Choroid plexus epithelial cell (primary cell): ENCODE measurements around the gene UGT2A3.

Experiments used
- DNase-seq: peaks from one replicate; pipeline ENCODE4 v3.0.0-alpha.2; 2010; ENCODE audit warnings: low read depth
- H3K4me3 ChIP-seq: 2 replicates; pipeline ENCODE4 v1.5.1; 2011; ENCODE audit warnings: low read depth, mild to moderate bottlenecking, control low read depth, low read length, moderate library complexity
- TF ChIP-seq, protein P1 (sequence below): conservative IDR thresholded peaks from 2 replicates; pipeline ENCODE4 v1.5.1; 2011; ENCODE audit warnings: low read depth, mild to moderate bottlenecking, control low read depth, inconsistent platforms, low read length, moderate library complexity

Gene UGT2A3

DNA sequence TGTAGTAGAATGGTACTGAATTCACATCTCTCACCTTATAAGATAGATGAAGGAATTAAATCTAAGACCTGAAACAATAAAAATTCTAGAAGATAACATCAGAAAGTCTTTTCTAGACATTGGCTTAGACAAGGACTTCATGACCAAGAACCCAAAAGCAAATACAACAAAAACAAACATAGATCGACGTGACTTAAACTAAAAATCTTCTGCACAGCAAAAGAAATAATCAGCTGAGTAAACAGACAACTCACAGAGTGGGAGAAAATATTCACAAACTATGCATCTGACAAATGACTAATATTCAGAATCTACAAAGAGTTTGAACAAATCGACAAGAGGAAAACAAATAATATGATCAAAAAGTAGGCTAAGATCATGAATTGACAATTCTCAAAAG, 38.8 kb downstream of the UGT2A3 start:
- TF ChIP-seq, protein P1, sequence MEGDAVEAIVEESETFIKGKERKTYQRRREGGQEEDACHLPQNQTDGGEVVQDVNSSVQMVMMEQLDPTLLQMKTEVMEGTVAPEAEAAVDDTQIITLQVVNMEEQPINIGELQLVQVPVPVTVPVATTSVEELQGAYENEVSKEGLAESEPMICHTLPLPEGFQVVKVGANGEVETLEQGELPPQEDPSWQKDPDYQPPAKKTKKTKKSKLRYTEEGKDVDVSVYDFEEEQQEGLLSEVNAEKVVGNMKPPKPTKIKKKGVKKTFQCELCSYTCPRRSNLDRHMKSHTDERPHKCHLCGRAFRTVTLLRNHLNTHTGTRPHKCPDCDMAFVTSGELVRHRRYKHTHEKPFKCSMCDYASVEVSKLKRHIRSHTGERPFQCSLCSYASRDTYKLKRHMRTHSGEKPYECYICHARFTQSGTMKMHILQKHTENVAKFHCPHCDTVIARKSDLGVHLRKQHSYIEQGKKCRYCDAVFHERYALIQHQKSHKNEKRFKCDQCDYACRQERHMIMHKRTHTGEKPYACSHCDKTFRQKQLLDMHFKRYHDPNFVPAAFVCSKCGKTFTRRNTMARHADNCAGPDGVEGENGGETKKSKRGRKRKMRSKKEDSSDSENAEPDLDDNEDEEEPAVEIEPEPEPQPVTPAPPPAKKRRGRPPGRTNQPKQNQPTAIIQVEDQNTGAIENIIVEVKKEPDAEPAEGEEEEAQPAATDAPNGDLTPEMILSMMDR, result no peak
- no peak for DNase-seq
- no peak overlapping the region for H3K4me3 ChIP-seq

DNA sequence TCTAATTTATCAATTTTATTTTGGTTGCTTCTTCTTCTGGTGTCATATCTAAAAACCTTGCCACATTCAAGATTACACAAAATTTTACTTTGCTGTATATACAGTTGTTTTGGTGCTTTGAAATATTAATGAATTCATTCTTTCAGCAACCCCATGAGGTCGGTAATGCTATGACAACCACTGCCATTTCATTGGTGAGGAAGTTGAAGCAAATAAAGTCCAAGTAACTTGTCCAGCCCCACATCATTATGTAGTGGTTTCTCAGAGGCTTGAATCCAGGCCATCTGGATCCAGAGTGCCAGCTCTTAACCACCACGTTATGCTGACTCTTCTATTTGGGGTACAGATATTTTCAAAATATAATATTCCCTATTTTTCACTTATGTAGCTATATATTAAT, 42.2 kb downstream of the UGT2A3 start:
- no peak for DNase-seq
- no peak overlapping the region for H3K4me3 ChIP-seq
- TF ChIP-seq, protein P1, result no peak

DNA sequence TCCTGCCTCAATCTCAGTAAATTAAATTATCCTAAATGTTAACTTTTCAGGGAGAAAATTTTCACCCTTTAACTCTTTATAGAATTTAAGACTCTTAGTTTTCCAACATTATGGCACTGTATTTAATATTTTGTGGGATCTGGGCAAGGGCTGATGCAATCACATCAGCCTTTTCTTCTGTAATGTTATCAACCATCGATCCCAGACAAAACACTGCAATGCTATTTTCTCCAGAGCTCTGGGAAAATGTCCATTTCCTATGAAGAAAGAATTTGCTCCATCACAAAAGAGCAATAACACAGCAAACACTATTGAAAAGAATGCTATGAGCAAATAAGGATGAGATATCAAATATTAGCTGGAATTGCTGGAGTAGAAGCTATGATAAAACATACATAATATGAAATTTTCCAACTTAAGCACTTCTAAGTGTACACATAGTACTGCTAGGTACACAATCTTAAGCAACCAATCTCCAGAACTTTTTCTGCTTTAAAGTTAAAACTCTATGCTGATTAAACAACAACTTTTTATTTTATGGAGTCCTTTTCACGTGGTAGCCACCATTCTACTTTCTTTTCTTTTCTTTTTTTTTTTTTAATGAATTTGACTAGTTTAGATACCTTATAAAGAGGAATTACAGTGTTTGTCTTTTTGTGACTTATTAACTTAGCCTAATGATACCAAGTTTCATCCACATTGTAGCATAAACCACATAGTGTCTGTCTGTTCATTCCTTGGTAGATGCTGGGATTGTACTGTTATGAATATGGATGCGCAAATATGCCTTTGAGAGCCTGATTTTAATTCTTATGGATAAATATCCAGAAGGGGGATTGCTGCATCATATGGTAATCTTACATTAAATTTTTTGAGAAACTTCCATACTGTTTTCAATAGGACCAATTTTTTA, 43.6 kb downstream of the UGT2A3 start:
- TF ChIP-seq, protein P1, result no peak
- no peak for DNase-seq
- H3K4me3 ChIP-seq, result no peak overlapping the region

DNA sequence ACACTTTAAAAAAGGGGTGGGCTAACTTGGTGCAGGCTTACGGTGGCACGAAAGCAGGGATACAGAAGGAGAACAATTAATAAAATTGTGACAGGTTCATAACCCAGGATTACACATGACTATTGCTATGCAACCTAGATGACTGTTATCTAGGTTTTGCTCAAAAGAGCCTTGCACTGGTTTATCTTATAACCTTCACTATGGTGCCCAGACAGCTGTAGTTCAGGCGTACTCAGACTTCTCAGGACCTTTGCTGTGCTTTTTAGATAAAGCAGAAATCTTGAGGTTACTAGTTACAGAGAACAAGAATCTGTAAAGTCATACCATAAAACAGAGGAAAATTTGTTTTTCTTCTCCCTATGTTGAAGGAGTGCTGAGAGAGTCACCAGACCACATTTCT, 44.4 kb downstream of the UGT2A3 start:
- TF ChIP-seq, protein P1, result no peak
- H3K4me3 ChIP-seq, result no peak overlapping the region
- no peak for DNase-seq

DNA sequence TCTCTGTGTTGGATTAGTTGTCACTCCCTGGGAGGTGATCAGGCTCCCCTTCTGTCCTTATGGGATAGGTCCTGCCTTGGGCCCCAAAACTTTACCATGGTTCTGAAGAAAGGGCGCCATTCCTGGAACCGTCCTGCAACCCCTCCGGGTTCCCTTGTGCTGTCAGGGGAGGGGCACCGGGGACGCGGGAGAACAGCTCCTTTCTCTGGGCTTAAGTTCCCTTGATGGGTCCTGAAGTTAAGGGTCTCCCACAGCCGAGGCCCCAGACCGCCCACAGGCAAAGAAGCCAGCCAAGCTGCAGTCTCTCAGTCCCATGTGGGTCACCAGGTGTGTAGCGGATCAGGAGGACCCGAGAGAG, 44.8 kb downstream of the UGT2A3 start:
- no peak overlapping the region for H3K4me3 ChIP-seq
- TF ChIP-seq, protein P1, result no peak
- no peak for DNase-seq

DNA sequence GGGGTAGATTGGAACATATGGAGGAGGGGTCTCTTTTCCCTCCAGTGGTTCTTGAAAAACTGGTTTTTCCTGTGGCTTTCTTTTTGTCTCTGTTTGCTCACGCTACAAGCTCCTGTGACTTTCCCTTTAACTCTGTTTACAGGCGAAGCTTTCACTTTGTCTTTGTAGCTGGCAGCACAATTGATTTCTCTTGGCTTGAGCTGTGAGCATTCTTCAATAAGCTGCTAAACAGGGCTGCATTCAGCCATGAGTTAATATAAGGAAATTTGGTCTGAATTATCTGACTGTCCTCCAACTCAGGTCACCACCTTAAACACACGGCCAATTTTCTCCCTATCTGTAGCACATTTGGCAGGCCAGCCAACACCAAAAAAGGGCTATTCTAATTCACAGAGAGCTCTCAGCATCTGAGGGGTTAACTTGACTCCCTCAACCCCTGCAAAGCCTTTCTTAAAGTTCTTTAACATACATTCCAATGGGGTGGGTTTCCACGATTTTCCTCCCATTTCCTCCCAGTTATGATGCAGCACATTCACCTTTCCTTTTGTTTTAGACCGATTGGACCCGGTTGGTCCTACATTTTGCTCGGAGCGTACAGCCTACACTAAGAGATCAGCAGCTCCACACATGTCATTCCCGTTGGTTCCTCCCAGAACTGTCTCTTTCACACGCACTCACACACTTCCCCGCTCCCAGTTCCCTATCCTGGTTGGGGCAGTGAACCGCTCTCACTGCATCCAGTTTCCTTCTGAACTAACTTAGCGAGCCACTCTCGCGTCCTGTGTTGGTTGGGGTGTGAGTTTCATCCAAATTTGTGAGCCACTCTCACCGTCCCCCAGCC, 45.4 kb downstream of the UGT2A3 start:
- TF ChIP-seq, protein P1, result no peak
- no peak overlapping the region for H3K4me3 ChIP-seq
- DNase-seq, result peak; percentile 9
